Cortex of kidney (tissue), 1 donor: ENCODE data around the gene NUTM2B.
"Not testable (repeated sequence)": the region's sequence is repeated elsewhere in the genome, so short reads cannot be mapped to it uniquely, and the experiment has no call there.

Experiments used
- DNase-seq: peaks from one replicate; lab custom pipeline; 2025; lab: John Stamatoyannopoulos, UW

The NUTM2B gene

DNA sequence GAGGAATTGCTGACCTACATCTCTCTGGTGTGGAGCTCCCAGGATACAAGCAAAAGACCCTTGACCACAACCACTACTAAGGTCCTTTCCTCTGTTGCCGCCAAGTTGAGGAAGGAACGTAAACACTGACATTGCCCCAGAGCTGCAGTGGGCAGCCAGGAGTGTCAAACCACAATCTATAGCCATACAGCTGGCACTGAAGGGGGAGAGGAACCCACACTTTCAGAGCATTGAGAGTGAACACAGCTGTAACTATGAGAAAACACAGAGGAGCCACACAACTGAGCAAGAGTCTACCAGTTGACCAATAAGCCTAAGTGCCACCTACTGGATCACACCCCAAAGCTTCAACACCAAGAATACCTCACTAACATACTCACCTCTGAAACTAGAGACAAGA lies 45.5 kb downstream of the NUTM2B start:
- DNase-seq, result not testable (repeated sequence)

DNA sequence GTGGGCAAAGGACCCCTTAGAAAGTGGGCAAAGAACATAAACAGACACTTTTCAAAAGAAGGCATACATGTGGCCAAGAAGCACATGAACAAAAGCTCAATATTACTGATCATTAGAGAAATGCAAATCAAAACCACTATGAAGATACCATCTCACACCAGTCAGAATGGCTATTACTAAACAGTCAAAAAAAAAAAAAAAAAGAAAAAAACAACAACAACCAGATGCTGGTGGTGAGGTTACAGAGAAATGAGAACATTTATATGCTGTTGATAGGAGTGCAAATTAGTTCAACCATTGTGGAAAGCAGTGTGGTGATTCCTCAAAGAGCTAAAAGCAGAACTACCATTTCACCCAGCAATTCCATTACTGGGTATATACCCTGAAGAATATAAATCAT lies 50.6 kb downstream of the NUTM2B start:
- not testable (repeated sequence) for DNase-seq

DNA sequence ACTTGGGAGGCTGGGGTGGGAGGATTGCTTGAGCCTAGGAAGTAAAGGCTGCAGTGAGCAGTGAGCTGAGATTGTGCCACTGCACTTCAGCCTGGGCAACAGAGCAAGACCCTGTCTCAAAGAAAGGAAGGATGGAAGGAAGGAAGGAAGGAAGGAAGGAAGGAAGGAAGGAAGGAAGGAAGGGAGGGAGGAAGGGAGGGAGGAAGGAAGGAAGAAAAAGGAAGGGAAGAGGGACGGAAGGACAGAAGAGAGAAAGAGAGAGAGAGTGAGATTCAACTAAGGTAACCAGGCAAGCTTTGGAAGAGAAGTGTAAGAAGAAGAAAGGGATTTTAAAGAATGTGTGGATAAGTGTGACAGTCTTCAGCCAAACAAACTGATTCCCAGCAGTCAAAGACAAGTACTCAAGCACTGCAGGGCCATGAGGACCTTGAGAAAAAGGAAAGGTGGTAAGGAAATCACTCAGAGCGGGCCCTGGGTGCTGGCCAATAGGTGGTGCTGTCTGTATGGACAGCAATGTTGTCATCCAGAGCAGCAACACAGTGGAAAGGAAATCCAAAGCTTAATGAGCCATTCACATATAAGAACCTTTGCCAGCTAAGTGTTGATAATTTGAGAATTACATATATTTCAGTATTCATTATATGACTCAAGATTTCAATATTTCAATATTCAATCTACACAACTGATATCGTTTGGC lies 55.4 kb downstream of the NUTM2B start:
- DNase-seq, result not testable (repeated sequence)
